ENCODE measurements around the gene EDC4. TPM values are rescaled to one million over a fixed set of nuclear protein-coding genes. Genes with fewer than 3 reads are reported as not detected.

EDC4 gene
- total and polyA plus RNA-seq, 2 of the 8 experiments (the other 6 are each of a cell fraction or from before 2014, with no cell fraction given), result 58.5 to 72.7 TPM

GRCh38 chr16:67877064-67877463 is 4.2 kb downstream of the EDC4 start:
- no peak overlapping the region for H3K4me3 ChIP-seq (ENCODE audit: extremely low read depth in 1 of 4, insufficient read depth in 2 of 4, low read depth in 3 of 4, low read length in 4 of 4)
- no peak overlapping the region for H3K4me2 ChIP-seq (ENCODE audit: insufficient read depth in 1 of 2, low read depth in 2 of 2, low read length in 2 of 2)
- FAIRE-seq, result no peak
- H3K36me3 ChIP-seq (ENCODE audit: control insufficient read depth in 2 of 4, insufficient read depth in 4 of 4, low read length in 3 of 4), result peaks cover 28 to 47% (median 41%) of the 10 kb centered on the region in 4 experiments
- ChIA-PET POLR2A (ENCODE audit: partially characterized antibody) (interaction anchor here (0.6 to 1.4 kb wide), 5 partner anchors 9 to 351 kb away, joined by 3 to 6 read pairs (median 3); partner anchors contain the start of gene CENPT), CTCF (ENCODE audit: partially characterized antibody) (interaction anchor here (1.5 to 21.8 kb wide), 3 partner anchors 11 to 58 kb away, joined by 4 to 623 read pairs (median 5); partner anchors contain the start of genes CTRL, LCAT and PSMB10)
- H4K8ac ChIP-seq (ENCODE audit: extremely low read depth, insufficient read depth, low read length), result no peak overlapping the region
- no peaks in the 10 kb centered on the region for H3K27me3 ChIP-seq (replicated peaks in 1 of 4; ENCODE audit: control insufficient read depth in 3 of 4, extremely low read depth in 1 of 4, insufficient read depth in 3 of 4, low read length in 3 of 4)
- no peak for DNase-seq (ENCODE audit: low read depth in 1 of 2, low spot score in 2 of 2)
- H3K27ac ChIP-seq (ENCODE audit: low read depth, low read length), result no peak overlapping the region
- peaks cover 3 to 30% of the 10 kb centered on the region in 2 experiments; a peak in 3 of 4 replicates for H3K79me2 ChIP-seq (ENCODE audit: control insufficient read depth in 1 of 2, insufficient read depth in 2 of 2, low read length in 2 of 2)
- peaks cover 0 to 7% (median 3%) of the 10 kb centered on the region in 4 experiments; a peak in 3 of 7 replicates for H3K4me1 ChIP-seq (replicated peaks in 1 of 4; ENCODE audit: control insufficient read depth in 3 of 4, insufficient read depth in 4 of 4, low read length in 3 of 4)
- H2BK20ac ChIP-seq (ENCODE audit: low read length), result no peak overlapping the region
- H3K9ac ChIP-seq (replicated peaks in 1 of 4; ENCODE audit: extremely low read depth in 1 of 4, low read depth in 3 of 4, low read length in 3 of 4), result no peak overlapping the region
- H2BK15ac ChIP-seq (ENCODE audit: low read length), result no peak overlapping the region
- 96% methylated on average over 11 of the region's 11 CpGs; no CpG with 5 or more reads in 1 of the 2 experiments for WGBS, 2 experiments (ENCODE audit: extremely low coverage in 1 of 2, insufficient coverage in 1 of 2, insufficient read length in 1 of 2, insufficient replicate concordance in 2 of 2, low coverage in 1 of 2, low lambda C conversion rate in 2 of 2, missing lambda C conversion rate in 1 of 2)
- no peak overlapping the region for H3K23ac ChIP-seq (ENCODE audit: insufficient read length)
- H2AK5ac ChIP-seq (ENCODE audit: low read depth, low read length), result no peak overlapping the region
- H3K79me1 ChIP-seq (ENCODE audit: low read depth, low read length), result peaks cover 13% of the 10 kb centered on the region
- no peak overlapping the region for H3K4ac ChIP-seq (replicated peaks; ENCODE audit: insufficient read length, low read depth, low read length)
- H2BK12ac ChIP-seq (ENCODE audit: low read depth, low read length), result no peak overlapping the region
- H3K18ac ChIP-seq (ENCODE audit: extremely low read depth, low read length), result no peak overlapping the region
- H3K14ac ChIP-seq (ENCODE audit: insufficient read length), result no peak overlapping the region
- H3K23me2 ChIP-seq (ENCODE audit: low read depth, low read length), result peaks cover 2% of the 10 kb centered on the region; the same call in 1 of the 2 replicates
- no peak overlapping the region for H4K91ac ChIP-seq (replicated peaks; ENCODE audit: insufficient read length, low read length)
- H2BK5ac ChIP-seq (ENCODE audit: low read depth, low read length), result no peak overlapping the region
- no peak overlapping the region for H2BK120ac ChIP-seq (replicated peaks; ENCODE audit: low read depth, low read length)
- no peak overlapping the region for H4K5ac ChIP-seq (ENCODE audit: insufficient read length, low read depth, low read length)
- H4K20me1 ChIP-seq (replicated peaks in 1 of 2; ENCODE audit: control insufficient read depth in 1 of 2, insufficient read depth in 2 of 2, low read length in 2 of 2), result peaks cover 10 to 16% of the 10 kb centered on the region in 2 experiments
- no peaks in the 10 kb centered on the region for H3K9me3 ChIP-seq (ENCODE audit: insufficient read depth in 2 of 2, low read depth in 1 of 2, low read length in 1 of 2)
- no peak overlapping the region for H2AFZ ChIP-seq (ENCODE audit: low read length)
- no peak overlapping the region for H3K56ac ChIP-seq (replicated peaks; ENCODE audit: insufficient read length, low read depth, low read length)
- no peak for TF ChIP-seq CTCF (IDR thresholded peaks at IDR 0.05; ENCODE audit: control extremely low read depth in 1 of 3, insufficient read depth in 1 of 3, low read depth in 1 of 3, low read length in 3 of 3)
- no peak for TF ChIP-seq SIRT6 (IDR thresholded peaks at IDR 0.05; ENCODE audit: low read length)
- no peak for TF ChIP-seq POU5F1 (IDR thresholded peaks at IDR 0.05; ENCODE audit: low read depth, low read length)
- TF ChIP-seq RNF2 (IDR thresholded peaks at IDR 0.05; ENCODE audit: borderline replicate concordance, low read depth, low read length, missing control alignments, poor library complexity, severe bottlenecking), result no peak
- no peak for TF ChIP-seq CTBP2 (IDR thresholded peaks at IDR 0.05; ENCODE audit: borderline replicate concordance, insufficient read depth, insufficient read length, low read length)
- no peak for TF ChIP-seq SAP30 (IDR thresholded peaks at IDR 0.05; ENCODE audit: insufficient read depth, insufficient replicate concordance, low read length)
- no peak for TF ChIP-seq ATF2 (IDR thresholded peaks at IDR 0.05; ENCODE audit: low read length)
- no peak for TF ChIP-seq CHD1 (IDR thresholded peaks at IDR 0.05; ENCODE audit: low read depth, low read length)

All from H1 (cell line).